RWPE2 (cell line): ENCODE results near the gene LTB4R.

Experiments used
- ATAC-seq: fragments of 200-7000 bp; cut with Tn5 transposase; 3 replicates; pipeline ENCODE4 v1.9.1; 2021; ENCODE audit warnings: low read depth
- DNase-seq: peaks from one replicate; pipeline ENCODE4 v3.0.0-alpha.2; 2020; ENCODE audit warnings: low spot score
- H3K27ac ChIP-seq: fragments of 450-650 bp; 2 replicates; pipeline ENCODE4 v1.5.1; 2017; ENCODE audit warnings: mild to moderate bottlenecking; ENCODE audit not compliant: poor library complexity, severe bottlenecking
- H3K27me3 ChIP-seq: fragments of 250-450 bp; sonication (Bioruptor Pico); 2 replicates; pipeline ENCODE4 v1.5.1; 2021; ENCODE audit warnings: mild to moderate bottlenecking, moderate library complexity; ENCODE audit not compliant: insufficient read depth, poor library complexity, severe bottlenecking
- H3K36me3 ChIP-seq: fragments of 250-450 bp; sonication (Bioruptor Pico); 2 replicates; pipeline ENCODE4 v1.5.1; 2020; ENCODE audit warnings: low read depth, mild to moderate bottlenecking, moderate library complexity
- H3K4me1 ChIP-seq: fragments of 250-450 bp; sonication (Bioruptor Pico); 2 replicates; pipeline ENCODE4 v1.5.1; 2021; ENCODE audit warnings: mild to moderate bottlenecking, moderate library complexity; ENCODE audit not compliant: insufficient read depth, poor library complexity, severe bottlenecking
- H3K4me3 ChIP-seq: fragments of 250-450 bp; sonication (Bioruptor Pico); 2 replicates; pipeline ENCODE4 v1.5.1; 2021; ENCODE audit warnings: mild to moderate bottlenecking, moderate library complexity; ENCODE audit not compliant: severe bottlenecking
- H3K9me3 ChIP-seq: fragments of 250-450 bp; sonication (Bioruptor Pico); 2 replicates; pipeline ENCODE4 v1.5.1; 2021; ENCODE audit warnings: mild to moderate bottlenecking, moderate library complexity; ENCODE audit not compliant: severe bottlenecking
- CTCF ChIP-seq: fragments of 450-650 bp; IDR thresholded peaks from one replicate; pipeline ENCODE4 v1.5.1; 2017; ENCODE audit warnings: mild to moderate bottlenecking, moderate library complexity; ENCODE audit not compliant: poor library complexity, severe bottlenecking

Gene LTB4R

DNA sequence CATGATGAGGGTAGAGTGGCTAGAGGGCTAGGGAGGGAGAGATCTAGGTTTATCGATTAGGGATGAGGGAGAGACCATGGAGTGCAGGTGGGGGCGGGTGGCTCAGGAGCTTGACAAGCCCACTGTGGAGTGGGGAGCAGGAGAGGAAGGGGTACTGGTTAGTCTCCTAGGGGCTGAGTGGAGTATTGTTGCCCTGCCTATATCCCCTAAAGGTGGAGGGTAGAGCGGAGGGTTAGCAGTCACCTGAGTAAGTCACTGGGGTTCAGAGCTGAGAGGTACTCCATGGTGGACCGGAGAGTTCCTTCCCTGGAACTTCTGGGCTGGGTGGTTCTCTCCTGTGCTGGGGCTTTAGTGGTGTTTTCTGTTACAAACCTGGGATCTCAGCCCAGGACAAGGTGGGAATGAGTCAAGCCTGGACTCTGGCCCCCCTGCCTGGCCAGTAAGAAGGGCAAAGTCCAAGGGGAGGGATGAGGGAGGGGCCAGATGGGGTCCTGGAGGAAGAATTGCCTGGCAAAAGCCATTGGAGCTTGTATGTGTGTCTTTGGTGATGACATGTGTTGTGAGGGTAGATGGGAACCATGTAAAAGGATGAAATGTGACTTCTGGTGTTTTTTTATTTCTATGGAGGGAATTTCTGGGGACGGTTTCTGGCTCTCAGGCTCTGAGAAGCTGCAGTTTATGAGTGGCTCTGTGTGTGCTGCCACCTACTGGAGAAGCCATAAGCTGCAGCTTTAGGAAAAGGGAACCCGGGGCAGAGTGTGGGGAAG is 3.5 kb upstream of the LTB4R start, which contains the start of gene CIDEB:
TSS of gene CIDEB (minus strand) at position 403 of the 767 bp plus-strand sequence. CDS start at position 284, 119 bp downstream.
- H3K4me1 ChIP-seq = peaks cover 16% of the 10 kb centered on the region
- peak within 1 kb of the TSS; percentile 76 for H3K27ac ChIP-seq
- ATAC-seq = peak; percentile 34; the same call in 2 of the 3 replicates
- peak; percentile 98 for TF ChIP-seq CTCF
- no peak for DNase-seq
- H3K27me3 ChIP-seq = no peaks in the 10 kb centered on the region
- no peak within 1 kb of the TSS for H3K4me3 ChIP-seq
- no peaks in the 10 kb centered on the region for H3K9me3 ChIP-seq
- peaks cover 43% of the 10 kb centered on the region for H3K36me3 ChIP-seq

DNA sequence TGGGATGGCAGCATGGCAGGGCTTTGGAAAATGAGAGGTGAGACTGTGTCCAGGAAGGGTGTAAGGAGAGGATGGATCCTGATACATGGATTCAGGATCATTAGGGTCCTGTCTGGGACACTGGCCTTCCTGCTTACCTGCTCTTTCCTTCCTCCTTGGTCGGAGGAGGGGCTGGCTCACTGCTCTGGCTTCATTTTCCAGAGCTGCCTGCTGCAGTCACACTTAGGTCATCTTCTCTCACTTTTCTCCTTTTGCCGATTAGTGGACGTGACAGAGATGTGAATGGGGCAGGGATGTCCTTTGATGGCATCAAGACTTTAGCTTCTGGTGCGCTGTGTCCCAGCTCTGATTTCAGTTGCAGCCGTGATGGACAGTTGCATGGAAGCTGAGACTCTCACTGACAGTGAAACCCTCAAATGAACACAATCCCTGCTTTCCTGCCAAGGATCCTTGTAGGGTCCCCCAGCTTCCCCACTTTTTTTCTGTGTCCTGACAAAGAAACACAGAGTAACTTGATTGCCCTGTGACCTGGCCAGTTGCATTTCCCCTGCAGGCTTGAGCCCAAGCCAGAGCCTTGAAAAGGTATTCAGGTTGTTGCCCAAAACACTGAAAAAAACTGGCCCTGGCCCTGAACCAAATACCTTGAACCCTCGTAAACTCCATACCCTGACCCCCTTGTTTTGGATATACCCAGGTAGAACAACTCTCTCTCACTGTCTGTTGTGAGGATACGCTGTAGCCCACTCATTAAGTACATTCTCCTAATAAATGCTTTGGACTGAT is 2.8 kb upstream of the LTB4R start:
- no peak overlapping the region for H3K4me3 ChIP-seq

DNA sequence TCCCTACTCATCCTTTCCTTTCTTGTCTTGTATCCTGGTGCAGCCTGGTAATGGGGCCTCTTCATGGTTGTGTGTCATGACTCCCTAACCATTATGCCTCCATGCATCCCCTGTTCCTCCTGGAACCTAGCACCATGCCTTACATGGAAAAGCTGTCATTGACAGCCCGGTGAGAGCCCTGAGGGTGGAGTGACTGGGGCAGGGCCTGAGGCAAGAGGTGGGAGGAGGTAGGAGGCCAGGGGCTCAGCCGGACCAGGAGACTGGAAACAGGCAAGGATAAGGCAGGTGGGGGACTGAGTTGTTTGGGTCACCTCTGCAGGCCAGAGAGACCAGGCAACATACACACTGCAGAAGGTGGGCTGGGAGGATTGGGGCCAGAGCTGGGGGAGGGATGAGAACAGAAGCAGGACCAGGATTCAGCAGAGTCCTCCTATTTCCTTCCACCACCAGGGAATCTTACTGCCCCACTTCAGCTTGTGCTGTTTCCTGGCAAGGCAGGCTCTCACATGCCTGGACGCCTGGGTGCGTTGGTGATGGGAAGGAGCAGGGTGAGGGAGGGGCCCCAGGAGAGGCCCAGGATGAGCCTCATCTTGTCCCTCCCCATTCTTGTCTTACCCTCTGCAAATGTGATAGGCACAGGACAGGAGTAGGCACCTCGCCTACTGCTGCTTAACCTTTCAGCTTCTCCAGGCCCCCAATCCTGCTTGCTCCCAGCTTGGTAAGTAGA is 1.6 kb upstream of the LTB4R start, which contains the start of gene LTB4R2:
TSS of gene LTB4R2 (plus strand) at position 603 of the 727 bp plus-strand sequence. CDS start 525 bp downstream, outside the sequence.
- no peak for DNase-seq
- H3K4me1 ChIP-seq = peaks cover 23% of the 10 kb centered on the region
- ATAC-seq = peak; percentile 85
- peak within 1 kb of the TSS; percentile 76 for H3K27ac ChIP-seq
- H3K9me3 ChIP-seq = no peaks in the 10 kb centered on the region
- H3K4me3 ChIP-seq = no peak within 1 kb of the TSS
- H3K36me3 ChIP-seq = peaks cover 24% of the 10 kb centered on the region
- H3K27me3 ChIP-seq = no peaks in the 10 kb centered on the region
- no peak for TF ChIP-seq CTCF

More for the DNA sequence above, 2.8 kb upstream of the LTB4R start:
- peaks cover 16% of the 10 kb centered on the region for H3K4me1 ChIP-seq
- TF ChIP-seq CTCF = peak; percentile 79
- ATAC-seq (no peak), DNase-seq (no peak)
- H3K9me3 ChIP-seq = no peaks in the 10 kb centered on the region
- H3K27ac ChIP-seq = peak overlapping the region; percentile 76
- H3K27me3 ChIP-seq = no peaks in the 10 kb centered on the region
- H3K36me3 ChIP-seq = peaks cover 35% of the 10 kb centered on the region

DNA sequence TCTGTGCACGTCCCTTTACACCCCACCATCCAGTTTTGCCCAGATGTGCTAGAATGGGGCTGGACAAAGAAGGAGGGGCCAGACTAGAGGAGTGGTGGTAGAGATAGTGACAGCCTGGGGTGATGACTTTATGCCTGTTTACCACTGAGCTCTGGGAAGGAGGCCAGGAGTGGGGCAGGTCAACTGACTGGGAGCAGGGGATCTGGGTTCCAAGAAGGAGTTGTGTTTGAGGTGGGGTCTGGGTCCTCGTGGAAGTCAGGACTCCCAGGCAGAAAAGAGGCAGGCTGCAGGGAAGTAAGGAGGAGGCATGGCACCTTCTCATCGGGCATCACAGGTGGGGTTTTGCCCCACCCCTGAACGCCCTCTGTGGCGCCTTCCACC is 1.0 kb upstream of the LTB4R start:
- Histone ChIP-seq H3K4me1 (peaks cover 25% of the 10 kb centered on the region), H3K36me3 (peaks cover 18% of the 10 kb centered on the region), H3K27me3 (no peaks in the 10 kb centered on the region), H3K4me3 (no peak overlapping the region), H3K9me3 (no peaks in the 10 kb centered on the region), H3K27ac (peak overlapping the region; percentile 76)
- ATAC-seq (peak; percentile 38), DNase-seq (no peak)
- TF ChIP-seq CTCF = no peak
